Measurements from ENCODE around the gene AGPAT3.

GRCh38 chr21:43864962-43865539 is at the start of gene AGPAT3:
- TF ChIP-seq POLR2A (IDR thresholded peaks at IDR 0.05), result no peak
- TF ChIP-seq, protein P1, sequence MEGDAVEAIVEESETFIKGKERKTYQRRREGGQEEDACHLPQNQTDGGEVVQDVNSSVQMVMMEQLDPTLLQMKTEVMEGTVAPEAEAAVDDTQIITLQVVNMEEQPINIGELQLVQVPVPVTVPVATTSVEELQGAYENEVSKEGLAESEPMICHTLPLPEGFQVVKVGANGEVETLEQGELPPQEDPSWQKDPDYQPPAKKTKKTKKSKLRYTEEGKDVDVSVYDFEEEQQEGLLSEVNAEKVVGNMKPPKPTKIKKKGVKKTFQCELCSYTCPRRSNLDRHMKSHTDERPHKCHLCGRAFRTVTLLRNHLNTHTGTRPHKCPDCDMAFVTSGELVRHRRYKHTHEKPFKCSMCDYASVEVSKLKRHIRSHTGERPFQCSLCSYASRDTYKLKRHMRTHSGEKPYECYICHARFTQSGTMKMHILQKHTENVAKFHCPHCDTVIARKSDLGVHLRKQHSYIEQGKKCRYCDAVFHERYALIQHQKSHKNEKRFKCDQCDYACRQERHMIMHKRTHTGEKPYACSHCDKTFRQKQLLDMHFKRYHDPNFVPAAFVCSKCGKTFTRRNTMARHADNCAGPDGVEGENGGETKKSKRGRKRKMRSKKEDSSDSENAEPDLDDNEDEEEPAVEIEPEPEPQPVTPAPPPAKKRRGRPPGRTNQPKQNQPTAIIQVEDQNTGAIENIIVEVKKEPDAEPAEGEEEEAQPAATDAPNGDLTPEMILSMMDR (IDR thresholded peaks at IDR 0.05), result no peak
